CD4-positive, alpha-beta T cell treated with Interleukin-6 for 4 hours (primary cell): ENCODE results near the gene MYO1G.
A peak's percentile ranks its signal among the peaks of the same experiment; 100 is the strongest.
"Not testable (repeated sequence)": the region's sequence is repeated elsewhere in the genome, so short reads cannot be mapped to it uniquely, and the experiment has no call there.

Source experiments
- DNase-seq: peaks from one replicate; pipeline ENCODE4 v3.0.0-alpha.2; 2020; ENCODE audit warnings: mixed read lengths

Gene MYO1G

GRCh38 chr7:44934510-44934909 is 44.3 kb downstream of the MYO1G start:
- not testable (repeated sequence) for DNase-seq

DNA sequence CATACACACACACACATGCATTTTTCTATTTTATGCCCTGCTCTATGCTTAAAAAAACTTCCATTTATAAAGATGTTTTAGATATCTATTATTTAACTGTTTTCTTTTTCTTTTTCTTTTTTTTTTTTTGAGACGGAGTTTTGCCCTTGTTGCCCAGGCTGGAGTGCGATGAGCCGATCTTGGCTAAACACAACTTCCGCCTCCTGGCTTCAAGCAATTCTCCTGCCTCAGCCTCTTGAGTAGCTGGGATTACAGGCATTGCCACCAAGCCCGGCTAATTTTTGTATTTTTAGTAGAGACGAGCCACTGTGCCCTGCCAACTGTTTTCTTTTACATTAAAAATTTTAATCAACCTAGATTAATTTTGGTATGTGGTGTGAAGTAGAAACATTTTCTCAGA is 47.9 kb downstream of the MYO1G start:
- DNase-seq: no peak

GRCh38 chr7:44922351-44922694 is 56.5 kb downstream of the MYO1G start:
- DNase-seq: no peak

GRCh38 chr7:44921607-44922350 is 57.0 kb downstream of the MYO1G start:
- DNase-seq: peak; percentile 96

DNA sequence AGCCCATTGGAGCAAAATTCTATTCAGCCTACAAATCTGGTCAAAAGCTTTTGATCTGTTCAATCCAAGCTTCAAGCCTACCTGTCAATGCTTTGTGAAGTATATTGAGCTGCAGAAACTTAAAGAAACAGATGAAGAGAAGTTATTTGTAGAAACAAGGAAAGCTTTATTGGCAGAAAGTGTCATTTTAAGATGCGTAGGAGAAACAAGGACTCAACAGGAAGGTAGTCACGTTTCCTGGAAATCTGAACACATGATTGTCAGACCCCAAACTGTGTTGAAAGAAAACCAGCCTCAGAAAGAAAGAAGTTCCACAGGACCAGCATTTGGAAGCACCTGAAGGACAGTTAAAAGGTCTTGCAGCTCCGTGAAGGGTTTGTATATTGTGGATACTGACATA is 58.7 kb downstream of the MYO1G start:
- no peak for DNase-seq

DNA sequence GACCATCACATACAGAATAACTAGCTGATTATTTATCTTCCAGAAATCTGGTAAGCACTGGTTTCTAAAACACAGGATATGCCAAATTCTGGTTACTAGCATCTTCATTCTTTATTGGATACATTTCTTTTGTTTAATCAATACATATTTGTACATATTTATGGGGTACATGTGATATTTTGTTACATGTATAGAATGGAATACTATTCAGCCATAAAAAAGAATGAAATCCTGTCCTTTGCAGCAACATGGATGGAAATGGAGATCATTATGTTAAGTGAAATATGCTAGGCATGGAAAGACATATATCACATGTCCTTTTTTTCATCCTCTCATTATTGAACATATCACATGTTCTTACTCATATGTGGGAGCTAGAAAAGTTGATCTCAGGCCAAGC is 60.8 kb downstream of the MYO1G start:
- DNase-seq: no peak

GRCh38 chr7:44917465-44917864 is 61.4 kb downstream of the MYO1G start:
- DNase-seq: no peak

DNA sequence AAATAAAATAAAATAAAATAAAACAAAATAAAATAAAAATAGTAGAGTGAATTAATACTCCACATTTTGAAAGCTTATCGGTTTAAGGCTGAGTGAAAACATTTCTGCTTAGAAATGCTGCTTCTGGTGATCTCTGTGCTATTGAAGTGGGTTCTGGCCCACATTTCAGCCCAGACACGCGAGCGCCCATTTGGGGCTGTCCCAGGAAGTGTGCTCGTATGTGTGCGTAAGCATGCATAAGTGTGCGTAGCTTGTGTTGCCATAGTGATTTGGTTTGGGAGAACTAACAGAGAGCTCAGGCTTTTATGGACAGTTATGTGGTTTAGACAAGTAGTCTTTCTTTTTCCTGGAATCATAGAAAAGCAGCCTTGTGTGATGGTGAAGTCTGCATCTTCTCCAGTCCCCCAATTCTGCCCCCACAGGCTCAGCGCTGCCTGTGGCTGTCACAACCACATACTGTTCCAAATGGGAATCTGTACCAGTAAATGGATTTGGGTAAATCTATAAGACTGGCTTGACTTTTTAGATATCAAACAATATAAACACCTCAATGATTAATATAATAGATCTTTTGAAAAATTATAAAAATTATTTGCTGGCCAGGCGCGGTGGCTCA is 63.7 kb downstream of the MYO1G start:
- DNase-seq: peak; percentile 26

DNA sequence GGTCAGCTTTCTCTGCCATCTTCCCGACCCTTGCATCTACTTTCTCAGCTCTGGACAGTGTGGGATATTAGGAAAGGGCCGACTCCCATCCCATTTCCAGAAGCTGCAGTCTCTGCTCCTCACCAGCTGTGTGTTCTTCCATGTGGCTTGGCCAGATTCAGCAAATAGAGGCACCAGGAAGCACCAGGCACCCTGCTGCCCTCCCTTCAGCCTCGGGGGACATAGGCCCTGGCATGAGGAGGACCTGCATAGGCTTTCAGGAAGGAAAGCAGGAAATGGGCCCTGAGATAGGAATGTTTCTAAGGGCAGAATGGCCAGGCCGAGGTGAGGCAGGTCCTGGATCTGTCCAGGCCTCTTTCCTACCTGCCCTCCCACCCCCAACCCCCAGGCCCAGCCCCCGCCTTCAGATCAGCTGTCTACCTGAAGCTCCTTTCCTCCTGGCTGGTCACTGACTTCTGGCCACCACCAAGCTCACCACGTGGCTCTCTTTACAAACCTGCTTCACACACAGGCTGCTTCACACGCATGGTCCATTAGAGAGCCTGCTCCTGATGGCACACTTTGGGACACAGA is 66.0 kb downstream of the MYO1G start:
- no peak for DNase-seq
